WTC11 (cell line): ENCODE results near the gene UBL4B. TPM values are rescaled to one million over a fixed set of nuclear protein-coding genes. Genes with fewer than 3 reads are reported as not detected.

Experiments
- ATAC-seq: fragments of 200-7000 bp; cut with Tn5 transposase; 2 replicates; pipeline ENCODE4 v1.10.0; 2021; ENCODE audit warnings: mild to moderate bottlenecking, moderate library complexity
- CTCF ChIA-PET: fragments of 300-600 bp; sonication (Branson Sonifier 250); formaldehyde crosslinking; loops from one replicate; lab custom pipeline; 2021; ENCODE audit warnings: antibody characterized with exemption; lab: Charles Lee
- POLR2A ChIA-PET: fragments of 350-600 bp; sonication (Branson Sonifier 250); formaldehyde crosslinking; loops from one replicate; lab custom pipeline; 2021; ENCODE audit warnings: antibody characterized with exemption; lab: Charles Lee
- DNase-seq: peaks from one replicate; pipeline ENCODE4 v3.0.0; 2021; ENCODE audit warnings: low spot score
- H3K27ac Mint-ChIP-seq: 2 replicates; pipeline ENCODE4 v1.8.0; 2021; ENCODE audit warnings: mixed read lengths
- H3K27me3 Mint-ChIP-seq: 2 replicates; pipeline ENCODE4 v1.8.0; 2021; ENCODE audit warnings: low read depth, mild to moderate bottlenecking, moderate library complexity, mixed read lengths
- H3K36me3 Mint-ChIP-seq: 2 replicates; pipeline ENCODE4 v1.8.0; 2021; ENCODE audit warnings: mixed read lengths
- H3K4me1 Mint-ChIP-seq: 2 replicates; pipeline ENCODE4 v1.8.0; 2022; ENCODE audit warnings: mixed read lengths
- H3K4me3 Mint-ChIP-seq: 2 replicates; pipeline ENCODE4 v1.8.0; 2021; ENCODE audit warnings: mild to moderate bottlenecking, moderate library complexity, mixed read lengths
- H3K9me3 Mint-ChIP-seq: 2 replicates; pipeline ENCODE4 v1.8.0; 2021; ENCODE audit warnings: mixed read lengths
- CREB1 ChIP-seq: sonication (generic); formaldehyde crosslinking; IDR thresholded peaks from 2 replicates; pipeline ENCODE4 v1.8.0; 2023; ENCODE audit warnings: mild to moderate bottlenecking, missing genetic modification reagents
- EMX1 ChIP-seq: fragments of 250-450 bp; sonication (Bioruptor Pico); IDR thresholded peaks from 2 replicates; pipeline ENCODE4 v1.8.0; 2021; ENCODE audit warnings: mild to moderate bottlenecking
- ETV6 ChIP-seq: sonication (generic); formaldehyde crosslinking; IDR thresholded peaks from 2 replicates; pipeline ENCODE4 v1.8.1; 2022; ENCODE audit warnings: mild to moderate bottlenecking, missing genetic modification reagents
- FOXK1 ChIP-seq: sonication (generic); formaldehyde crosslinking; IDR thresholded peaks from 2 replicates; pipeline ENCODE4 v1.8.0; 2022; ENCODE audit warnings: mild to moderate bottlenecking, moderate library complexity, missing genetic modification reagents
- GRHL2 ChIP-seq: fragments of 250-450 bp; sonication (Bioruptor Pico); IDR thresholded peaks from 2 replicates; pipeline ENCODE4 v1.8.0; 2022; ENCODE audit warnings: mild to moderate bottlenecking, moderate library complexity; ENCODE audit not compliant: insufficient replicate concordance, severe bottlenecking
- KAT7 ChIP-seq: sonication (generic); formaldehyde crosslinking; IDR thresholded peaks from 2 replicates; pipeline ENCODE4 v1.8.1; 2023; ENCODE audit warnings: missing genetic modification reagents, mild to moderate bottlenecking, borderline replicate concordance
- NFYB ChIP-seq: sonication (generic); formaldehyde crosslinking; conservative IDR thresholded peaks from 2 replicates; pipeline ENCODE4 v1.8.0; 2022; ENCODE audit warnings: low read depth, missing genetic modification reagents
- RORB ChIP-seq: fragments of 250-450 bp; sonication (Bioruptor Pico); IDR thresholded peaks from 2 replicates; pipeline ENCODE4 v1.9.0; 2021; ENCODE audit warnings: mild to moderate bottlenecking
- SP1 ChIP-seq: sonication (generic); formaldehyde crosslinking; conservative IDR thresholded peaks from 2 replicates; pipeline ENCODE4 v1.8.1; 2022; ENCODE audit warnings: missing genetic modification reagents
- TP53 ChIP-seq: sonication (generic); formaldehyde crosslinking; IDR thresholded peaks from 2 replicates; pipeline ENCODE4 v1.8.1; 2023; ENCODE audit warnings: mild to moderate bottlenecking, missing genetic modification reagents
- ZNF232 ChIP-seq: sonication (generic); formaldehyde crosslinking; IDR thresholded peaks from 2 replicates; pipeline ENCODE4 v1.8.0; 2022; ENCODE audit warnings: mild to moderate bottlenecking, missing genetic modification reagents
- ZNF423 ChIP-seq: fragments of 250-450 bp; sonication (Bioruptor Pico); IDR thresholded peaks from 2 replicates; pipeline ENCODE4 v2.1.2; 2022; ENCODE audit warnings: mild to moderate bottlenecking, moderate library complexity
- total RNA-seq: library from RNA; stranded (reverse); gene quantifications from 3 replicates; pipeline ENCODE4 v1.2.3, GENCODE V29; 2021
- TF ChIP-seq, protein P1 (sequence below): fragments of 250-450 bp; sonication (Bioruptor Pico); IDR thresholded peaks from 2 replicates; pipeline ENCODE4 v2.1.2; 2022; ENCODE audit warnings: mild to moderate bottlenecking, moderate library complexity
- TF ChIP-seq, protein P2 (sequence below): sonication (generic); formaldehyde crosslinking; IDR thresholded peaks from 2 replicates; pipeline ENCODE4 v1.8.1; 2022; ENCODE audit warnings: low read depth, mild to moderate bottlenecking, moderate library complexity, missing genetic modification reagents, borderline replicate concordance
- TF ChIP-seq, protein P3 (sequence below): fragments of 200-600 bp; IDR thresholded peaks from 2 replicates; pipeline ENCODE4 v1.8.0; 2022; ENCODE audit warnings: antibody characterized with exemption
- TF ChIP-seq, protein P4 (sequence below): sonication (generic); formaldehyde crosslinking; IDR thresholded peaks from 2 replicates; pipeline ENCODE4 v1.8.0; 2022; ENCODE audit warnings: missing genetic modification reagents
- TF ChIP-seq, protein P5 (sequence below): fragments of 250-450 bp; sonication (Bioruptor Pico); IDR thresholded peaks from 2 replicates; pipeline ENCODE4 v1.8.0; 2021; ENCODE audit warnings: mild to moderate bottlenecking
- TF ChIP-seq, protein P6 (sequence below): sonication (generic); formaldehyde crosslinking; IDR thresholded peaks from 2 replicates; pipeline ENCODE4 v1.8.0; 2023; ENCODE audit warnings: missing genetic modification reagents
- TF ChIP-seq, protein P7 (sequence below): fragments of 250-450 bp; sonication (Bioruptor Pico); conservative IDR thresholded peaks from 2 replicates; pipeline ENCODE4 v1.9.0; 2021; ENCODE audit warnings: mild to moderate bottlenecking

Gene UBL4B
- total RNA-seq, 1 experiment from 2014 or later: 0.11 TPM

DNA sequence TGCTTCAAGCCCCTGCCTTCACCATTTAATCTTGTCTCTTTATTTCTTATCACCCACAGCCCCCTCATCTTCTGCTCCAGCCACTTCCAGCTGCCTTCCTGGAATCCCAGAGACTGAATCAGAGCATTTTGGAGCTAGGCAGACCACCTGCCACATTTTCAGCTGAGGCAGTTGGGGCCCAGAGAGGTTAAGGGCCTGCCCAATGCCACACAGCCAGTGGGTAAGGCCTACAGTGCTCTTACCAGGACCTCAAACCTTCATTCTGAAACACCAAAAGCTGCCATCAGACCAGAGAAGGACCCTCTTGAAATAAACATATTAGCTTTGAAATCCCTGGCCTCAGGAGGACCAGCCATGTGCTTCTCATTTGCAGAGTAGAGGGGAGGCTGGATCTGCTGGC, 20.4 kb downstream of the UBL4B start:
- DNase-seq (no peak), ATAC-seq (no peak)
- Mint-ChIP-seq H3K36me3 (no peaks in the 10 kb centered on the region), H3K4me1 (peaks cover 31% of the 10 kb centered on the region), H3K27ac (no peak overlapping the region), H3K4me3 (no peak overlapping the region), H3K27me3 (peaks cover 35% of the 10 kb centered on the region), H3K9me3 (no peaks in the 10 kb centered on the region)
- TF ChIP-seq FOXK1 (no peak), ZNF232 (no peak), SP1 (CRISPR knock-in tag) (no peak), RORB (CRISPR knock-in tag) (no peak), ZNF423 (CRISPR knock-in tag) (no peak), CREB1 (CRISPR knock-in tag) (no peak), TP53 (CRISPR knock-in tag) (no peak)
- TF ChIP-seq, protein P1, sequence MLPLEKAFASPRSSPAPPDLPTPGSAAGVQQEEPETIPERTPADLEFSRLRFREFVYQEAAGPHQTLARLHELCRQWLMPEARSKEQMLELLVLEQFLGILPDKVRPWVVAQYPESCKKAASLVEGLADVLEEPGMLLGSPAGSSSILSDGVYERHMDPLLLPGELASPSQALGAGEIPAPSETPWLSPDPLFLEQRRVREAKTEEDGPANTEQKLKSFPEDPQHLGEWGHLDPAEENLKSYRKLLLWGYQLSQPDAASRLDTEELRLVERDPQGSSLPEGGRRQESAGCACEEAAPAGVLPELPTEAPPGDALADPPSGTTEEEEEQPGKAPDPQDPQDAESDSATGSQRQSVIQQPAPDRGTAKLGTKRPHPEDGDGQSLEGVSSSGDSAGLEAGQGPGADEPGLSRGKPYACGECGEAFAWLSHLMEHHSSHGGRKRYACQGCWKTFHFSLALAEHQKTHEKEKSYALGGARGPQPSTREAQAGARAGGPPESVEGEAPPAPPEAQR (CRISPR knock-in tag): no peak
- TF ChIP-seq, protein P2, sequence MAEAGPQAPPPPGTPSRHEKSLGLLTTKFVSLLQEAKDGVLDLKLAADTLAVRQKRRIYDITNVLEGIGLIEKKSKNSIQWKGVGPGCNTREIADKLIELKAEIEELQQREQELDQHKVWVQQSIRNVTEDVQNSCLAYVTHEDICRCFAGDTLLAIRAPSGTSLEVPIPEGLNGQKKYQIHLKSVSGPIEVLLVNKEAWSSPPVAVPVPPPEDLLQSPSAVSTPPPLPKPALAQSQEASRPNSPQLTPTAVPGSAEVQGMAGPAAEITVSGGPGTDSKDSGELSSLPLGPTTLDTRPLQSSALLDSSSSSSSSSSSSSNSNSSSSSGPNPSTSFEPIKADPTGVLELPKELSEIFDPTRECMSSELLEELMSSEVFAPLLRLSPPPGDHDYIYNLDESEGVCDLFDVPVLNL (CRISPR knock-in tag): no peak
- POLR2A ChIA-PET: no interaction called here
- CTCF ChIA-PET: interaction anchor here (1.1 to 2.5 kb wide), 6 partner anchors 16 to 45 kb away, joined by 3 to 8 read pairs (median 4); partner anchors contain the start of gene SLC6A17

DNA sequence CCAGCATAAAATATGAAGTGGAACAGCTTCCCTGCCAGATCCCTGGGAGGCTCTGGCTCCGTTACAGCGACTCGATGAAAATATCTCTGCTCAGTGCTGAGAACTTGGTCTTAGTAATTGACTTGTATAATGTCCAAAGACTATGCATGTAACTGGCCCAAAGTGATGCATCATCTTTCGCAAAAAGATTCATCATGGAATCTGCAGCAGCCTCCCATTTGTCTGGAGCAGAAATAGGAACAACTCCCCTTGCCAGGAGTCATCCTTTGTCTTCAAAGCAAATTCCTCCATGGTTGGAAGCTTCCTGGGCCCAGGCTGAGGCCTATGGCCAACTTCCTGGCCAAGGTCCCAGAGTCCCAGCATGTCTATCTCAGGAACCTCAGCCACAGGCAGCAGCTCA, 21.2 kb downstream of the UBL4B start:
- no peak overlapping the region for H3K4me3 Mint-ChIP-seq
- ATAC-seq (no peak), DNase-seq (no peak)
- H3K27me3 Mint-ChIP-seq: peaks cover 35% of the 10 kb centered on the region
- ChIA-PET POLR2A (no interaction called here), CTCF (interaction anchor here (1.1 to 2.5 kb wide), 5 partner anchors 16 to 179 kb away, joined by 3 to 8 read pairs (median 4); partner anchors contain the start of gene SLC6A17)
- no peaks in the 10 kb centered on the region for H3K9me3 Mint-ChIP-seq
- no peak overlapping the region for H3K27ac Mint-ChIP-seq
- no peaks in the 10 kb centered on the region for H3K36me3 Mint-ChIP-seq
- TF ChIP-seq ETV6 (CRISPR knock-in tag) (no peak), NFYB (CRISPR knock-in tag) (no peak), GRHL2 (CRISPR knock-in tag) (no peak), KAT7 (CRISPR knock-in tag) (no peak), EMX1 (CRISPR knock-in tag) (no peak)
- TF ChIP-seq, protein P3, sequence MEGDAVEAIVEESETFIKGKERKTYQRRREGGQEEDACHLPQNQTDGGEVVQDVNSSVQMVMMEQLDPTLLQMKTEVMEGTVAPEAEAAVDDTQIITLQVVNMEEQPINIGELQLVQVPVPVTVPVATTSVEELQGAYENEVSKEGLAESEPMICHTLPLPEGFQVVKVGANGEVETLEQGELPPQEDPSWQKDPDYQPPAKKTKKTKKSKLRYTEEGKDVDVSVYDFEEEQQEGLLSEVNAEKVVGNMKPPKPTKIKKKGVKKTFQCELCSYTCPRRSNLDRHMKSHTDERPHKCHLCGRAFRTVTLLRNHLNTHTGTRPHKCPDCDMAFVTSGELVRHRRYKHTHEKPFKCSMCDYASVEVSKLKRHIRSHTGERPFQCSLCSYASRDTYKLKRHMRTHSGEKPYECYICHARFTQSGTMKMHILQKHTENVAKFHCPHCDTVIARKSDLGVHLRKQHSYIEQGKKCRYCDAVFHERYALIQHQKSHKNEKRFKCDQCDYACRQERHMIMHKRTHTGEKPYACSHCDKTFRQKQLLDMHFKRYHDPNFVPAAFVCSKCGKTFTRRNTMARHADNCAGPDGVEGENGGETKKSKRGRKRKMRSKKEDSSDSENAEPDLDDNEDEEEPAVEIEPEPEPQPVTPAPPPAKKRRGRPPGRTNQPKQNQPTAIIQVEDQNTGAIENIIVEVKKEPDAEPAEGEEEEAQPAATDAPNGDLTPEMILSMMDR: no peak
- TF ChIP-seq, protein P4, sequence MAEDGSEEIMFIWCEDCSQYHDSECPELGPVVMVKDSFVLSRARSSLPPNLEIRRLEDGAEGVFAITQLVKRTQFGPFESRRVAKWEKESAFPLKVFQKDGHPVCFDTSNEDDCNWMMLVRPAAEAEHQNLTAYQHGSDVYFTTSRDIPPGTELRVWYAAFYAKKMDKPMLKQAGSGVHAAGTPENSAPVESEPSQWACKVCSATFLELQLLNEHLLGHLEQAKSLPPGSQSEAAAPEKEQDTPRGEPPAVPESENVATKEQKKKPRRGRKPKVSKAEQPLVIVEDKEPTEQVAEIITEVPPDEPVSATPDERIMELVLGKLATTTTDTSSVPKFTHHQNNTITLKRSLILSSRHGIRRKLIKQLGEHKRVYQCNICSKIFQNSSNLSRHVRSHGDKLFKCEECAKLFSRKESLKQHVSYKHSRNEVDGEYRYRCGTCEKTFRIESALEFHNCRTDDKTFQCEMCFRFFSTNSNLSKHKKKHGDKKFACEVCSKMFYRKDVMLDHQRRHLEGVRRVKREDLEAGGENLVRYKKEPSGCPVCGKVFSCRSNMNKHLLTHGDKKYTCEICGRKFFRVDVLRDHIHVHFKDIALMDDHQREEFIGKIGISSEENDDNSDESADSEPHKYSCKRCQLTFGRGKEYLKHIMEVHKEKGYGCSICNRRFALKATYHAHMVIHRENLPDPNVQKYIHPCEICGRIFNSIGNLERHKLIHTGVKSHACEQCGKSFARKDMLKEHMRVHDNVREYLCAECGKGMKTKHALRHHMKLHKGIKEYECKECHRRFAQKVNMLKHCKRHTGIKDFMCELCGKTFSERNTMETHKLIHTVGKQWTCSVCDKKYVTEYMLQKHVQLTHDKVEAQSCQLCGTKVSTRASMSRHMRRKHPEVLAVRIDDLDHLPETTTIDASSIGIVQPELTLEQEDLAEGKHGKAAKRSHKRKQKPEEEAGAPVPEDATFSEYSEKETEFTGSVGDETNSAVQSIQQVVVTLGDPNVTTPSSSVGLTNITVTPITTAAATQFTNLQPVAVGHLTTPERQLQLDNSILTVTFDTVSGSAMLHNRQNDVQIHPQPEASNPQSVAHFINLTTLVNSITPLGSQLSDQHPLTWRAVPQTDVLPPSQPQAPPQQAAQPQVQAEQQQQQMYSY (CRISPR knock-in tag): no peak
- TF ChIP-seq, protein P5, sequence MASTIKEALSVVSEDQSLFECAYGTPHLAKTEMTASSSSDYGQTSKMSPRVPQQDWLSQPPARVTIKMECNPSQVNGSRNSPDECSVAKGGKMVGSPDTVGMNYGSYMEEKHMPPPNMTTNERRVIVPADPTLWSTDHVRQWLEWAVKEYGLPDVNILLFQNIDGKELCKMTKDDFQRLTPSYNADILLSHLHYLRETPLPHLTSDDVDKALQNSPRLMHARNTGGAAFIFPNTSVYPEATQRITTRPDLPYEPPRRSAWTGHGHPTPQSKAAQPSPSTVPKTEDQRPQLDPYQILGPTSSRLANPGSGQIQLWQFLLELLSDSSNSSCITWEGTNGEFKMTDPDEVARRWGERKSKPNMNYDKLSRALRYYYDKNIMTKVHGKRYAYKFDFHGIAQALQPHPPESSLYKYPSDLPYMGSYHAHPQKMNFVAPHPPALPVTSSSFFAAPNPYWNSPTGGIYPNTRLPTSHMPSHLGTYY (CRISPR knock-in tag): no peak
- TF ChIP-seq, protein P6, sequence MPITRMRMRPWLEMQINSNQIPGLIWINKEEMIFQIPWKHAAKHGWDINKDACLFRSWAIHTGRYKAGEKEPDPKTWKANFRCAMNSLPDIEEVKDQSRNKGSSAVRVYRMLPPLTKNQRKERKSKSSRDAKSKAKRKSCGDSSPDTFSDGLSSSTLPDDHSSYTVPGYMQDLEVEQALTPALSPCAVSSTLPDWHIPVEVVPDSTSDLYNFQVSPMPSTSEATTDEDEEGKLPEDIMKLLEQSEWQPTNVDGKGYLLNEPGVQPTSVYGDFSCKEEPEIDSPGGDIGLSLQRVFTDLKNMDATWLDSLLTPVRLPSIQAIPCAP (CRISPR knock-in tag): no peak
- TF ChIP-seq, protein P7, sequence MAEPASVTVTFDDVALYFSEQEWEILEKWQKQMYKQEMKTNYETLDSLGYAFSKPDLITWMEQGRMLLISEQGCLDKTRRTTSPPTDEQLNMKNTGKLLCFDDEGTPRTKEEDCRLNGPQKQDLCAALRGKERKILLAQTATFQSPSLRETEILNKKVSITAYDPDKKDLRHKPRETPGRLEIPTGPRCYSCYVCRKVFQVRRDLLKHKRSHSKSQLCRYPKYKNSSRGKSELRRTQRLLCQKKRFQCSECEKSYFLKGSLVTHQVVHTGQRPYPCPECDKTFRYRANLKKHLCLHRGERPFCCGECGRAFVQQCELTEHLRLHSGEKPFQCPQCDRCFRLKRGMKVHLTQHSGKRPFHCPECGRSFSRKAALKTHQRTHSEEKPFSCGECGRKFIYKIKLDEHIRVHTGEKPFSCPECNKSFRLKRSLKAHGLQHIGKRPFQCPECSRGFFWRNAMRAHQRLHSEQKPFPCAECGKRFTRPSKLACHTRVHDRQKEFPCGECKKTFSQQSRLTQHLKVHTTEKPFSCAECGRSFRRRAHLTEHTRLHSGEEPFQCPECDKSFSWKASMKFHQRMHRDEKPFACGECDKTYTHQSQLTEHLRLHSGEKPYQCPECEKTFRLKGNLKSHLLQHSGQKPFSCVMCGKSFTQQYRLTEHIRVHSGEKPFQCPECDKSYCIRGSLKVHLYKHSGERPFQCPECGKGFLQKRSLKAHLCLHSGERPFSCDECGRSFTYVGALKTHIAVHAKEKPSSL (CRISPR knock-in tag): no peak
- H3K4me1 Mint-ChIP-seq: peaks cover 33% of the 10 kb centered on the region
